GM12874 (cell line): ENCODE results near the gene PTPRG.

ENCODE experiments used
- TF ChIP-seq, protein P1 (sequence below): IDR thresholded peaks from 2 replicates; pipeline ENCODE4 v1.5.1; 2011; ENCODE audit warnings: low read depth, mild to moderate bottlenecking, control low read depth, low read length, moderate library complexity; ENCODE audit not compliant: insufficient read depth

PTPRG gene

DNA sequence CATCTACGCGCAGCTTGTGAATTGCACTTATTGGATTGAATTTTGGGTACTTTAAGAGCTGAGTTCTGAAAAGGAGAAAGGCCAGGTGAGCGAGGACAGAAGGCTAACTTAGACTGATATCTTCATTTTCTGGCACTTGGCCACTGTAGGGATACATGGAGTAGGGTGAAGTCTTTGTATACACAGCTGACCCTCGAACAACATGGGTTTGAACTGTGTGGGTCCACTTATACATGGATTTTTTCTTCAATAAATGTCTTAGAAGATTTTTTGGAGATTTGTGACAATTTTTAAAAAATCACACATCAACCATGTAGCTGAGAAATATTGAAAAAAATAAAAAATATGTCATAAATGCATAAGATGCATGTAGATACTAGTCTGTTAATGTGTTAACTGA is 18.3 kb downstream of the PTPRG start:
- TF ChIP-seq, protein P1, sequence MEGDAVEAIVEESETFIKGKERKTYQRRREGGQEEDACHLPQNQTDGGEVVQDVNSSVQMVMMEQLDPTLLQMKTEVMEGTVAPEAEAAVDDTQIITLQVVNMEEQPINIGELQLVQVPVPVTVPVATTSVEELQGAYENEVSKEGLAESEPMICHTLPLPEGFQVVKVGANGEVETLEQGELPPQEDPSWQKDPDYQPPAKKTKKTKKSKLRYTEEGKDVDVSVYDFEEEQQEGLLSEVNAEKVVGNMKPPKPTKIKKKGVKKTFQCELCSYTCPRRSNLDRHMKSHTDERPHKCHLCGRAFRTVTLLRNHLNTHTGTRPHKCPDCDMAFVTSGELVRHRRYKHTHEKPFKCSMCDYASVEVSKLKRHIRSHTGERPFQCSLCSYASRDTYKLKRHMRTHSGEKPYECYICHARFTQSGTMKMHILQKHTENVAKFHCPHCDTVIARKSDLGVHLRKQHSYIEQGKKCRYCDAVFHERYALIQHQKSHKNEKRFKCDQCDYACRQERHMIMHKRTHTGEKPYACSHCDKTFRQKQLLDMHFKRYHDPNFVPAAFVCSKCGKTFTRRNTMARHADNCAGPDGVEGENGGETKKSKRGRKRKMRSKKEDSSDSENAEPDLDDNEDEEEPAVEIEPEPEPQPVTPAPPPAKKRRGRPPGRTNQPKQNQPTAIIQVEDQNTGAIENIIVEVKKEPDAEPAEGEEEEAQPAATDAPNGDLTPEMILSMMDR: no peak

- TF ChIP-seq, protein P1: no peak
Observed at GRCh38 chr3:61580982-61581643, 19.7 kb downstream of the PTPRG start.

DNA sequence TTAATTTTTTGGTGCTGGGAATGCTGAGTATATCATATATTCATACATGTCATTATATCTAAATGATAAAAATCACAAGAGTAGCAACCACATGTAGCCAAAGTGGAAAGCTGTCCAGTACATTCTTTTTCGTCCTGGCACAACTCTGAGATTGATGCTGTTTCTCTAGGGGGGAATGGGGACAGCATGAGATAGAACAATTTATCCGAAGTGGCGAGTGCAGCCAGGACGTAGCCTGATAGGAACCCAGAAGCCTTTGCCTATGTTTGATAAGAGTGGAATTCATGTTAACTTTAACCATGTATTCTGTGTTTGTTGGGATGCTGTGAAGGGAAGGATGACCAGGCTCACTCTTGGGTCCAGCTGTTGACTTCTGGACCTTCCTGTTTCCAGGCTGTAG is 20.9 kb downstream of the PTPRG start:
- TF ChIP-seq, protein P1: no peak

DNA sequence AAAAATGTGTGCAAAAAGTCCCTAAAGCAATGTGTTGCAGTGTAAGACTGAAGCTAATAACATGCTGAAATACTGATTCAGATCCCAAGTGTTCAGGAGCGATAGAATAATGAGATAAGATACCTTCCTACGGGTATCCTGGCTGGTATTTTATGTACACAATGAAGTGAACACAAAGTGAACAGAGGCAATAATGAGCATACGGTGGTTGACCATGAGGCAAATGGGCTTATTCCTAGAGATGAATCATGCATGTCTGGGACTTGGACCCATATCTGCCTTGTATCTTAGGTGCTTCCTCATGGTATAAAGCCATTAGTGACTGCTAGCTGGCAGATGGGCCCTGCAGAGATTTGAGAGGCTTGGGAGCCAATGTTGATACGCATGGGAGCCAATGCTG is 21.5 kb downstream of the PTPRG start:
- TF ChIP-seq, protein P1: no peak

DNA sequence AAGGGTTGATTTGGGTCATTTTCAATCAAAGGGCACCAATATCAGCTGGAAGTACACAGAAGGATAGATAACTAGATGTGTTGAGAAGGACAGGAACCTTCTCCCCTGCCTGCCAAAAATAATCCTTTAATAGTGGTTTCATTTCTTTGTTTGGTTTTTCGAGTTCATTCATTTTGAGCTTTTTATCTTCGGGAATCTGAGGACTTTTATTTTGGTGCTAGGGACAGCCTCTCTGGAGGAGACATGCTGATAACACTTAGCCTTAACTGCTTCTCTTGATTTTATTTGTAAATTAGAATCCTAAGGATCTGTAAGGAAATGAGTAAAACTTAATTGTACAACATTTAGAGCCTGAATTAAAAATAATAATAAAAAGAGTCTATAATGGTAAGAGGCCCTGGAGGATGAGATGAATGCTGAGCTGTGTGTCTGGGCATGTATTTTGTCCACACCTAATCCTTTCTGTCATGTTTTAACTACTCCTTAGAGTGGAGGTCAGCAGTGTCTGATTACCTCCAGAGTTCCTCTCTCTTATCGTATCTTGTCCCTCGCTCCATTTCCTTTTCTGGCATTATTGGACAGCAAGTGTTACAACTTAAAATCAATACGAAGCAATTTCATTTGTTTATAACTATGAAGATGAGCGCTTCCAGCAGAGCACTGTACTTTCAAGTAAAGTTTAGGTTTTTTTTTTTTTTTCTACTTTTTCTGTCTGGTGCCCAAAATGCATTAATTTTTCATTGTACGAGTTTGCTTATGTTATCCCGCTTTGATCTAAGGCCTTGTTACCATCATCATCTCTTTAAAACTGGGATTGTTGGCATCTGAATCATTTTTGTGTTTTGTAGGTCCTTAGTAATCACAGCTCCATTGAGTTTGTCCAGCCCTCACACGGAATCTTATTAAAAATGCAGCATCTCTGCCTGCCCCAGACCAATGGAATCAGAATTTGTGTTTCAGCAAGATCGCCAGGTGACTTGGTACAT is 22.8 kb downstream of the PTPRG start:
- TF ChIP-seq, protein P1: no peak

DNA sequence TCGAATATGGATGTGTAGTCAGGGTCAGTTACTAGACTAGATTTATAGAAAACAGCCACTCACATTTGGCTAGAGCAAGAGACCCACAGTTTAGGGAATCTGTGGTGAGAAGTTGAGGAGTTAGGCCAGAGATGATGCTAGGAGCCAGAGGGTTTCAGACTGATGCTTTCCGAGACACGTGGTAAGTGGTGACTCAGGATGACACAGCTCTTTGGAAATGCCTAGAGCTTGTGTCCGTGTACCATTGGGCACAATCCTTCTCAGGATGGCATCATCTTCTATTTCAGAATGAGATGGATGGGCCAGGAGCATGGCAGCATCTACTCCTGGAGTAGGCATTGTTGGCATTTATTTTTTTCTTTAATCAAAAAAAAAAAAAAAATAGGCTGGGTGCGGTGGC is 28.5 kb downstream of the PTPRG start:
- TF ChIP-seq, protein P1: no peak

GRCh38 chr3:61591300-61591699 is 29.9 kb downstream of the PTPRG start:
- TF ChIP-seq, protein P1: no peak
